ENCODE results near the gene NKAPL.
"Not testable (repeated sequence)": the region's sequence is repeated elsewhere in the genome, so short reads cannot be mapped to it uniquely, and the experiment has no call there.

Gene NKAPL

GRCh38 chr6:28303570-28303969 is 44.5 kb downstream of the NKAPL start:
- DNase-seq = no peak

DNA sequence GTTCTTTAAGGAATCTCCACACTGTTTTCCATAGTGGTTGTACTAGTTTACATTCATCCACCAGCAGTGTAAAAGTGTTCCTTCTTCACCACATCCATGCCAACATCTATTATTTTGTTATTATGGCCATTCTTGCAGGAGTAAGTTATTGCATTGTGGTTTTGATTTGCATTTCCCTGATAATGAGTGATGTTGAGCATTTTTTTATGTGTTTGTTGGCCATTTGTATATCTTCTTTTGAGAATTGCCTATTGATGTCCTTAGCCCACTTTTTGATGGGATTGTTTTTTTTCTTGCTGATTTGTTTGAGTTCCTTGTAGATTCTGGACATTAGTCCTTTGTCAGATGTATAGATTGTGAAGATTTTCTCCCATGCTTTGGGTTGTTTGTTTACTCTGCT is 47.3 kb downstream of the NKAPL start:
- DNase-seq = not testable (repeated sequence)

All from stimulated activated CD4-positive, alpha-beta T cell treated with anti-CD3 and anti-CD28 coated beads, Interleukin-2, amount 100 ng/mL, for 24 hours (primary cell).